ENCODE data around the gene KRTAP9-9.
"Not testable (repeated sequence)": the region's sequence is repeated elsewhere in the genome, so short reads cannot be mapped to it uniquely, and the experiment has no call there.

The KRTAP9-9 gene

GRCh38 chr17:41255381-41256290 is at the start of gene KRTAP9-9:
Gene KRTAP9-9, plus strand, starts transcription at chr17:41255384.
- DNase-seq (ENCODE audit: low read depth, low spot score); in situ Hi-C loops (cut with HindIII; ENCODE audit: low sequenced_read_pairs); H3K4me3 ChIP-seq (ENCODE audit: low read depth, low read length): not testable (repeated sequence)

- in situ Hi-C loops (cut with HindIII; ENCODE audit: low sequenced_read_pairs), result no loop called here
- TF ChIP-seq, protein P1, sequence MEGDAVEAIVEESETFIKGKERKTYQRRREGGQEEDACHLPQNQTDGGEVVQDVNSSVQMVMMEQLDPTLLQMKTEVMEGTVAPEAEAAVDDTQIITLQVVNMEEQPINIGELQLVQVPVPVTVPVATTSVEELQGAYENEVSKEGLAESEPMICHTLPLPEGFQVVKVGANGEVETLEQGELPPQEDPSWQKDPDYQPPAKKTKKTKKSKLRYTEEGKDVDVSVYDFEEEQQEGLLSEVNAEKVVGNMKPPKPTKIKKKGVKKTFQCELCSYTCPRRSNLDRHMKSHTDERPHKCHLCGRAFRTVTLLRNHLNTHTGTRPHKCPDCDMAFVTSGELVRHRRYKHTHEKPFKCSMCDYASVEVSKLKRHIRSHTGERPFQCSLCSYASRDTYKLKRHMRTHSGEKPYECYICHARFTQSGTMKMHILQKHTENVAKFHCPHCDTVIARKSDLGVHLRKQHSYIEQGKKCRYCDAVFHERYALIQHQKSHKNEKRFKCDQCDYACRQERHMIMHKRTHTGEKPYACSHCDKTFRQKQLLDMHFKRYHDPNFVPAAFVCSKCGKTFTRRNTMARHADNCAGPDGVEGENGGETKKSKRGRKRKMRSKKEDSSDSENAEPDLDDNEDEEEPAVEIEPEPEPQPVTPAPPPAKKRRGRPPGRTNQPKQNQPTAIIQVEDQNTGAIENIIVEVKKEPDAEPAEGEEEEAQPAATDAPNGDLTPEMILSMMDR (IDR thresholded peaks at IDR 0.05; ENCODE audit: low read depth, low read length), result no peak
- DNase-seq (ENCODE audit: low read depth, low spot score), result peak; percentile 14
- H3K4me3 ChIP-seq (ENCODE audit: low read depth, low read length), result no peak overlapping the region
Observed at GRCh38 chr17:41211845-41212466, 43.2 kb upstream of the KRTAP9-9 start.

DNA sequence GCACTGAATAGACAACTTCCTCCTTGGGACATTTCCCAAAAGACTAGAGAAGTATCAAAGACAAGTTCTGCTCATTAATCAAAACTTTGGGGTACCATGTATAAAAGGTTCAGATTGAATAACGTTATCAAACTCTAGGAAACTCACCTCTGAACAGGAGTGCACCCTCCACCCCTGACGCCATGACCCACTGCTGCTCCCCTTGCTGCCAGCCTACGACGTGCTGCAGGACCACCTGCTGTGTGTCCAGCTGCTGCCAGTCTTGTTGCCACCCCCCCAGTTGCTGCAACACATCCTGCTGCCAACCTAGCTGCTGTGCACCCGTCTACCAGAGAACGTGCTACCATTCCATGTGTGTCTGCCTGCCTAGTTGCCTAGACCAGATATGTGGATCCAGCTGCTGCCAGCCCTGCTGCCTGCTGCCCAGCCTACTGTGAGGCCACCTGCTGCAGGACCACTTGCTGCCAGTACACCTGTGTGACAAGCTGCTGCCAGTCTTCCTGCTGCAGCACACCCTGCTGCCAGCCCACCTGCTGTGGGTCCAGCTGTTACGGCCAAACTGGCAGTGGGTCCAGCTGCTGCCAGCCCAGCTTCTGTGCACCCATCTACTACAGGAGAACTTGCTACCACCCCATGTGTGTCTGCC is 42.5 kb upstream of the KRTAP9-9 start:
- H3K4me3 ChIP-seq (ENCODE audit: low read depth, low read length), result no peak overlapping the region
- TF ChIP-seq, protein P1 (IDR thresholded peaks at IDR 0.05; ENCODE audit: low read depth, low read length), result no peak
- no peak for DNase-seq (ENCODE audit: low read depth, low spot score)
- in situ Hi-C loops (cut with HindIII; ENCODE audit: low sequenced_read_pairs), result no loop called here

DNA sequence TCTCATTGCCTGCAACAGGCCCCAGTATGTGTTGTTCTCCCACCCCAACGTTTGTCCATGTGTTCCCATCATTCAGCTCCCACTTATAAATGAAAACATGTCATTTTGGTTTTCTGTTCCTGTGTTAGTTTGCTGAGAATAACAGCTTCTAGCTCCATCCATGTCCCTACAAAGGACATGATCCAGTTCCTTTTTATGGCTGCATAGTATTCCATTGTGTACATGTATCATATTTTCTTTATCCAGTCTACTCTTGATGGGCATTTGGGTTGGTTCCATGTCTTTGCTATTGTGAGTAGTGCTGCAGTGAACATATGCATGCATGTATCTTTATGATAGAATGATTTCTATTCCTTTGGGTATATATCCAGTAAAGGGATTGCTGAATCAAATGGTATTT is 39.5 kb upstream of the KRTAP9-9 start:
- in situ Hi-C loops (cut with HindIII; ENCODE audit: low sequenced_read_pairs), result no loop called here
- DNase-seq (ENCODE audit: low read depth, low spot score), result no peak
- H3K4me3 ChIP-seq (ENCODE audit: low read depth, low read length), result no peak overlapping the region
- TF ChIP-seq, protein P1 (IDR thresholded peaks at IDR 0.05; ENCODE audit: low read depth, low read length), result no peak

- in situ Hi-C loops (cut with HindIII; ENCODE audit: low sequenced_read_pairs), result no loop called here
- DNase-seq (ENCODE audit: low read depth, low spot score), result no peak
- H3K4me3 ChIP-seq (ENCODE audit: low read depth, low read length), result no peak overlapping the region
- TF ChIP-seq, protein P1 (IDR thresholded peaks at IDR 0.05; ENCODE audit: low read depth, low read length), result no peak
Observed at GRCh38 chr17:41223821-41224220, 31.4 kb upstream of the KRTAP9-9 start.

DNA sequence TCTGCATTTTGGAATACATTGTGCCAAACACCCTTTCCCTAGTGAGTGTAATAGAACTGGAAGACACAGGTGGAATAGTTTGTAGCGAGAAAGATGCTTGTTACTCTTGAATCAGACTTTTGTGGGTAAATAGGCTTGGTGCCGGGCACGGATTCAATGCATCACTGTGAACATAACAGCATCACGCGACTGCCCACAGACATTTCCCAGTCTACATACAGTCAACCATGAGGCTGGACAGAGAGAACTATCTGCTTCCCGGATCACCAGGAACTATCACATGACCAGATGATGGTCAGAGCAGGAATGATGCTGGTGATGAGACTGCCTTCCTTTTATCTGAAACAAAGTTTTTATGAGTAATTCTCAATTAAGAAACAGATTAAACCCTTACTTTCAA is 29.1 kb upstream of the KRTAP9-9 start:
- H3K4me3 ChIP-seq (ENCODE audit: low read depth, low read length), result no peak overlapping the region
- in situ Hi-C loops (cut with HindIII; ENCODE audit: low sequenced_read_pairs), result no loop called here
- no peak for DNase-seq (ENCODE audit: low read depth, low spot score)
- TF ChIP-seq, protein P1 (IDR thresholded peaks at IDR 0.05; ENCODE audit: low read depth, low read length), result no peak

- H3K4me3 ChIP-seq (ENCODE audit: low read depth, low read length); DNase-seq (ENCODE audit: low read depth, low spot score); in situ Hi-C loops (cut with HindIII; ENCODE audit: low sequenced_read_pairs): not testable (repeated sequence)
Observed at GRCh38 chr17:41226598-41227095, 28.5 kb upstream of the KRTAP9-9 start, which contains the start of gene KRTAP9-2. Gene KRTAP9-2, plus strand, starts transcription at chr17:41226648. Its CDS starts 7 bp downstream, at chr17:41226655.

All from astrocyte of the spinal cord (primary cell).